Measurements from ENCODE around the gene GTF2H2C. TPM values are rescaled to one million over a fixed set of nuclear protein-coding genes. Genes with fewer than 3 reads are reported as not detected.
"Not testable (repeated sequence)": the region's sequence is repeated elsewhere in the genome, so short reads cannot be mapped to it uniquely, and the experiment has no call there.

GTF2H2C gene
- total and polyA plus RNA-seq, 2 of the 4 experiments (the other 2 are of a cell fraction): 16.9 to 32.8 TPM

DNA sequence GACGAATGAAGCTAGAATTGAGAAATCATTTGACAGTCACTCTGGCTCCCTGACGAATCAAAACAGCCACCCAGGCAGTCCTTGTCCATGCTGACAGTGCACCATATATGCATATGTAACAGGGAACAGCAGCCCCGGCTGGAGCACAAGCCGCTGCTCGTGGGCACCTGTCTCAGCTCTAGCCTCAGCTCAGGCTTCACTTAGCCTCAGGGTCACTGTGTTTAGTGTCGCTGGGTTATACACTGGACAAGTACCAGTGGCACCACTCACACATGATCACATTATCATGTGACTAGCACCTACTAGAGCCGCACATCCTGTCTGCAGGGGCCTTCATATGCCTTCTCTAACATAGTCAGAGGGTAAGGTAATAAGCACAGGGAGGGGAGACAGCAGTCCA is 54.9 kb downstream of the GTF2H2C start:
- H2AK9ac ChIP-seq (replicated peaks; ENCODE audit: low read depth, low read length, poor library complexity); H4K5ac ChIP-seq (ENCODE audit: low read depth, low read length); H2BK15ac ChIP-seq (ENCODE audit: low read depth, low read length); dilution Hi-C loops (cut with HindIII; ENCODE audit: low sequenced_read_pairs, unreplicated experiment); H4K91ac ChIP-seq (ENCODE audit: insufficient read depth, low read depth, low read length); H2BK120ac ChIP-seq (ENCODE audit: low read depth, low read length); H3K4me3 ChIP-seq (ENCODE audit: insufficient read depth, low read depth, low read length); H3K9ac ChIP-seq (ENCODE audit: low read depth, low read length); H3K56ac ChIP-seq (ENCODE audit: extremely low read depth, insufficient read depth, low read length); H3K9me1 ChIP-seq (ENCODE audit: insufficient read depth, low read length); H3K27ac ChIP-seq (ENCODE audit: insufficient read depth, low read length); H3K9me3 ChIP-seq (ENCODE audit: control insufficient read depth, insufficient read depth, low read length); H3K14ac ChIP-seq (replicated peaks; ENCODE audit: low read depth, low read length); CTCF ChIA-PET; H3K18ac ChIP-seq (ENCODE audit: low read depth, low read length); H3K4ac ChIP-seq (ENCODE audit: low read depth, low read length); H3K36me3 ChIP-seq (ENCODE audit: control insufficient read depth, insufficient read depth, low read length); H2BK5ac ChIP-seq (ENCODE audit: low read depth, low read length, poor library complexity, severe bottlenecking); H3K4me1 ChIP-seq (ENCODE audit: control insufficient read depth, insufficient read depth, low read length); H3K23ac ChIP-seq (ENCODE audit: low read depth, low read length); DNase-seq; H3K4me2 ChIP-seq (ENCODE audit: low read depth, low read length); H2BK20ac ChIP-seq (ENCODE audit: low read depth, low read length); H4K20me1 ChIP-seq (ENCODE audit: insufficient read depth, low read length); H3K79me1 ChIP-seq (ENCODE audit: low read depth in 1 of 2, low read length in 2 of 2); H2AFZ ChIP-seq (replicated peaks; ENCODE audit: low read length, poor library complexity); POLR2A ChIA-PET (ENCODE audit: unreplicated experiment); H2AK5ac ChIP-seq (ENCODE audit: low read depth, low read length); H4K8ac ChIP-seq (ENCODE audit: low read depth in 2 of 2, low read length in 2 of 2); intact Hi-C loops (cut with micrococcal nuclease); in situ Hi-C loops (cut with MboI; ENCODE audit: low sequenced_read_pairs); BruUV-seq (replicated peaks); H3K27me3 ChIP-seq (ENCODE audit: control insufficient read depth, insufficient read depth, low read length): not testable (repeated sequence)
- WGBS, 2 experiments (ENCODE audit: extremely low coverage in 2 of 2, insufficient read length in 1 of 2): no CpG with 5 or more reads among the region's 7 CpGs
- ATAC-seq (ENCODE audit: low read depth): peak; percentile 21; the same call in 1 of the 2 replicates

- H3K4ac ChIP-seq (ENCODE audit: low read depth, low read length); H2BK120ac ChIP-seq (ENCODE audit: low read depth, low read length); H3K9me3 ChIP-seq (ENCODE audit: control insufficient read depth, insufficient read depth, low read length); H4K5ac ChIP-seq (ENCODE audit: low read depth, low read length); H2BK5ac ChIP-seq (ENCODE audit: low read depth, low read length, poor library complexity, severe bottlenecking); H2BK20ac ChIP-seq (ENCODE audit: low read depth, low read length); H3K9ac ChIP-seq (ENCODE audit: low read depth, low read length); H4K8ac ChIP-seq (ENCODE audit: low read depth in 2 of 2, low read length in 2 of 2); BruUV-seq (replicated peaks); intact Hi-C loops (cut with micrococcal nuclease); H3K4me3 ChIP-seq (ENCODE audit: insufficient read depth, low read depth, low read length); CTCF ChIA-PET; ATAC-seq (ENCODE audit: low read depth); H2AK9ac ChIP-seq (replicated peaks; ENCODE audit: low read depth, low read length, poor library complexity); H4K20me1 ChIP-seq (ENCODE audit: insufficient read depth, low read length); H3K27ac ChIP-seq (ENCODE audit: insufficient read depth, low read length); POLR2A ChIA-PET (ENCODE audit: unreplicated experiment); in situ Hi-C loops (cut with MboI; ENCODE audit: low sequenced_read_pairs); H3K14ac ChIP-seq (replicated peaks; ENCODE audit: low read depth, low read length); dilution Hi-C loops (cut with HindIII; ENCODE audit: low sequenced_read_pairs, unreplicated experiment); H3K18ac ChIP-seq (ENCODE audit: low read depth, low read length); H3K9me1 ChIP-seq (ENCODE audit: insufficient read depth, low read length); H2AFZ ChIP-seq (replicated peaks; ENCODE audit: low read length, poor library complexity); H3K23ac ChIP-seq (ENCODE audit: low read depth, low read length); H3K4me1 ChIP-seq (ENCODE audit: control insufficient read depth, insufficient read depth, low read length); H3K36me3 ChIP-seq (ENCODE audit: control insufficient read depth, insufficient read depth, low read length); H3K4me2 ChIP-seq (ENCODE audit: low read depth, low read length); H3K27me3 ChIP-seq (ENCODE audit: control insufficient read depth, insufficient read depth, low read length); H4K91ac ChIP-seq (ENCODE audit: insufficient read depth, low read depth, low read length); H3K56ac ChIP-seq (ENCODE audit: extremely low read depth, insufficient read depth, low read length); H3K79me1 ChIP-seq (ENCODE audit: low read depth in 1 of 2, low read length in 2 of 2); H2BK15ac ChIP-seq (ENCODE audit: low read depth, low read length); DNase-seq; H2AK5ac ChIP-seq (ENCODE audit: low read depth, low read length): not testable (repeated sequence)
- no CpG with 5 or more reads among the region's 9 CpGs for WGBS, 2 experiments (ENCODE audit: extremely low coverage in 2 of 2, insufficient read length in 1 of 2)
Observed at GRCh38 chr5:69631879-69632278, 71.9 kb downstream of the GTF2H2C start.

Measured in IMR-90 (cell line).